Stimulated activated CD4-positive, alpha-beta T cell treated with anti-CD3 and anti-CD28 coated beads, Interleukin-4, amount 100 ng/mL, for 4 hours (primary cell): ENCODE results near the gene TIPRL.

Experiments used
- DNase-seq, 2 experiments: peaks; one replicate each; pipeline ENCODE4 v3.0.0-alpha.2; 2020

The TIPRL gene

DNA sequence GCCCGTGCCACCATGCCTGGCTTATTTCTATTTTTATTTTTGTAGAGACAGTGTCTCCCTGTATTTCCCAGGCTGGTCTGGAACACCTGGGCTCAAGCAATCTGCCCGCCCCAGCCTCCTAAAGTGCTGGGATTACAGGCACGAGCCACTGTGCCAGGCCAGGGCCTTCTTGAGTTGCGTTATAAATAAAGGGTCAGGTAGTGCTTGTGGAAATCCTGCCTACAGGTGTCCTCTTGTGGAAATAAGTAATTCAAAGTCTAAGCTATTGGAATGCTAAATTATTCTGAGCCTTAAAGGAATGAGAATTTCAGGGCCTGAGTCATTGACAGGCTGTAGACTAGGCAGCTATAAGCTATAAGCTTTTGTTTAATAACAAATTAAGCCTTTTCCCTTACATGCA lies 38.9 kb downstream of the TIPRL start:
- no peak for DNase-seq

DNA sequence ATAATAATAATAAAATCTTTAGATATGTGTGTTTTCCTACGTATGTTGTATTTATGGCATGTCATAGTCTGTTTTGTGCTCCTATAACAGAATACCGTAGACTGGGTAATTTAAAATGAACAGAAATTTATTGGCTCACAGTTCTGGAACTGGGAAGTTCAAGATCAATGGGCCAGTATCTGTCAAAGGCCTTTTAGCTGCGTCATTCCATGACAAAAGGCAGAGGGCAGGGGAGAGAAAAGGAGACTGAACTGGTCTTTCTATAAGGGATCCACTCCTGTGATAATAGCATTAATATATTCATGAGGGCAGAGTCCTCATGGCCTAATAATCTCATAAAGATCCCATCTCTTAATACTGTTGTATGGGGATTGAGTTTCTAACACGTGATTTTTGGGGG lies 39.9 kb downstream of the TIPRL start:
- DNase-seq, result no peak

DNA sequence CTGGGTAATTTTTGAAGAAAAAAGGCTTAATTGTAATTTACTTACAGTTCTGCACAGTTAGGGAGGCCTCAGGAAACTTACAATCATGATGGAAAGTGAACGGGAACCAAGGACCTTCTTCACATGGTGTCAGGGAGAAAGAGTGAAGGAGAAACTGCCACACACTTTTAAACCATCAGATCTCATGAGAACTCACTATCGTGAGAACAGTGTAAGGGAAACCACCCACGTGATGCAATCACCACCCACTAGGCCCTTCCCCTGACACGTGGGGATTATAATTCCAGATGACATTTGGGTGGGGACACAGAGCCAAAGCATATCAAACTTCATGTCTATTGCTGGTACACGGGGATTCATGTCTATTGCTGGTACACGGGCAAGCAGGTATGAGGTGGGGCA lies 41.7 kb downstream of the TIPRL start:
- no peak for DNase-seq

DNA sequence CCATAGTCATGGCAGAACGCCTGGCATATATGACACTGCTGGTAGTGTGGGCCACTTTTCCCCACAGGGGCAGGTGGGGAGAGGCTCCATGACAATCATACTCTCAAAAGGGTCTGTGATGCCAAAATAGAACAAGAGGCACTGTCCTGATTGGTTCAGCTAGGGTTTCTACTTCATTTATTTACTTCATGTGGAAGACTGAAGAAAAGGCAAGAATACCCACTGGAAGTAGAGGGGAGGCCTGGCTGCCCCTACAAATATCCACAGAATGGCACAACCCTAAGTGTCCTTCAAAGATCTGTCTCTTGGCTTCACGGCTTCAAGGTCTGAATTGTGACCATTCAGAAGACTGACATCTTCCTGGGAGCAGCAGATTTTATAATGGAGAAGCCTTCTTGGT lies 42.5 kb downstream of the TIPRL start:
- no peak for DNase-seq

DNA sequence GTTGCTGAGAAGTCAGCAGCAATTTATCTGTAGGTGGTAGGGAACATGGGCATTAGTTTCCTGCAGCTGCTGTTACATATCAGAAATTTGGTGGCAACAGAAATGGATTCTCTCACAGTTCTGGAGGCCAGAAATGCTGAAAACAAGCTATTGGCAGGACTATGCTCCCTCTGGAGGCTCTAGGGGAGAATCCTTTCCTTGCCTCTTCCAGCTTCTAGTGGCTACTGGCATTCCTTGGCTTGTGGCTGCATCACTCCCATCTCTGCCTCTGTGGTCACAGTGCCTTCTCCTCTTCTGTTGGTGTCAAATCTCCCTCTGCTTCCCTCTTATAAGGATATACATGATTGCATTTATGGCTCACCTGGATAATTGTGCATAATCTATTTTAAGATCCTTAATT lies 44.5 kb downstream of the TIPRL start:
- DNase-seq, result no peak

DNA sequence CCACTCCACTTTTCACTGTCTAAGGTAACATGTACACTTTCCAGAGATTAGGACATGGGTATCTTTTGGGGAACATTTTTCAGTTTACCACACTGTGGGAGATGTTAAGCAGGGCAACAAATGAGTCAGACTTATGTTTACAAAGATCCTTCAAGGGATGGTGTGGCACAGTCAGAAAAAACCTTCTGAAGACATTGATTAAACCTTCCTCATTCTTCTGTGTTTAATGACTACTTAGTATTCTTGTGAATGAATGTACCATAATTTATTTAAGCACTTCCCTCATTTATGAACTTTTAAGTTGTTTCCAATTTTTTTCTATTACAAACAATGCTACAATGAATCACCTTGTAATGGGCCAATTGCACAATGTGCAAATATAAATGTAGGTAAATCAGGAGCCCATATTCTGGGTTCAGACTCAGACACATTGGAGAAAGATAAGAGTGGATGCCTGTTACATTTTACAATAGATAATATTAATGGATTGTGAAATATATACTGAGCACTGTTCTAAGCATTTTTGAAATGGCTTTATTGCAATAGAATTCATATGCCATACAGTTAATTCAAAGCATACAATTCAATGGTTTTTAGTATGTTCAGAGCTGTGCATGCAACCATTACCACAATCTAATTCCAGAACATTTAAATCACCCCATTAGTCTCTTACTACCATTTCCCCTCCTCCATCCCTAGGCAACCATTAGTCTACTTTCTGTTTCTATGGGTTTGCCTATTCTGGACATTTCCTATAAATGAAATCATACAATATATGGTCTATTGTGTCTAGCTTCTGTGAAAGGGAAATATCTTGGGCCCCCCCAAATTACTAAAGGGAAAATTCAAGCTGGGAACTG lies 45.1 kb downstream of the TIPRL start:
- DNase-seq, result no peak

DNA sequence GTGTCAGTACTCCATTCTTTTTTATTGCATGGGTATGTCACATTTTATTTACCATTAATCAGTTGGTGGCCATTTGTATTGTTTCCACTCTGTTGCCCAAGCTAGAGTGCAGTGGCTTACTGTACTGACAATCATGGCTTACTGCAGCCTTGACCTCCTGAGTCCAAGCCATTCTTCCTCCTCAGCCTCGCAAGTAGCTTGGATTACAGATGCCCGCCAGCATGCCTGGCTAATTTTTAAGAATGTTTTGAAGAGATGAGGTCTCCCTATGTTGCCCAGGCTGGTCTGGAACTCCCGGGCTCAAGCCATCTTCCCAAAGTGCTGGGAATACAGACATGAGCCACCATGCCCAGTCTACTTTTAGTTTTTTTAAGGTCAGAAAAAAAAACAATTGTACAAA lies 46.2 kb downstream of the TIPRL start:
- no peak for DNase-seq

DNA sequence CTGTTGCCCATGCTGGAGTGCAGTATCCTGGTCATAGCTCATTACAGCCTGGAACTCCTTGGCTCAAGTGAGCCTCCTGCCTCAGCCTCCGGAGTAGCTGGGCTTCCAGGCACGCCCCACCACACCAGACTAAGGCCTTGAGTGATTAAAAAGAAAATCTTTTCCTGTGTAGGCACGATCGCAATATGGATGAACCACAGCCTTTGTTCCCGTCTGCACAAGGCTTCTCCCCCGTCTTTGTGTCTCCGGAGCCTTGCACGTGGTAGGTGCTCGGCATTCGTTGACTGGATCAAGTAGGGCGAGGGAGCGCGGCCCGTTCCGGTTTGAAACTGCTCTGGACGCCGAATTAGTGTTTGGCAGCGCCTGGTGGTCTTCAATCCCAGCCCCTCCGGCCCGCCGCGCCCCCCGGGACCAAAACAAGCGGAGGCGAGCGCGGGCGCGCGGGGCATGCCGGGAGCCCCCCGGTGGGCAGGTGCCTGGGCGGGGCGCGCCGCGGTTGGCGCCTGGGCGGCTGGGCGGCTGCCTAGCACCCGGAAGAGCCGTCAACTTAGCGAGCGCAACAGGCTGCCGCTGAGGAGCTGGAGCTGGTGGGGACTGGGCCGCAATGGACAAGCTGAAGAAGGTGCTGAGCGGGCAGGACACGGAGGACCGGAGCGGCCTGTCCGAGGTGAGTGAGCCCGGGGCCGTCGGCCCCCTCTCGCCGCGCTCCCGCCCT lies 46.9 kb downstream of the TIPRL start, which contains the start of gene SFT2D2:
Gene SFT2D2 (plus strand): TSS at position 529 of the 715 bp plus-strand sequence. CDS start 76 bp downstream, at position 605.
- DNase-seq, result peak; percentile 72 to 78

DNA sequence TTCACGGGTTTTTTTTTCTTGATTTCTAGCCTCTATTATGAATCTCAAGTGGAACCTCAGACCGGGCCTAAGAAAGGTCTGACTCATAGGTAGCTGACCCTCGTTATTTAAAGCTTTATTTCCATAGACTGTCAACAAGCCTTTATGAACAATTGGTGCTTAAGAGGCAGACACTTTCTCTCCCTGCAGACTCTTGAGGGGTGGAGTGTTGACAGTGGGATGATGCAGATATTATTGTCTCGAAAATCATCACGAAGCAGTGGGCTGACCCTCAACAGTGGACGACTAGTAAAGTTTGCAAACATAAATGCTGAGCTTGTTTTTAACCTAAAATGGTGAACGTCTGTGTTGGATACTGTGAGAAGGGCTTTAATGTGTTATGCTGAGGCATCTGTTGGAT lies 48.9 kb downstream of the TIPRL start:
- no peak for DNase-seq

DNA sequence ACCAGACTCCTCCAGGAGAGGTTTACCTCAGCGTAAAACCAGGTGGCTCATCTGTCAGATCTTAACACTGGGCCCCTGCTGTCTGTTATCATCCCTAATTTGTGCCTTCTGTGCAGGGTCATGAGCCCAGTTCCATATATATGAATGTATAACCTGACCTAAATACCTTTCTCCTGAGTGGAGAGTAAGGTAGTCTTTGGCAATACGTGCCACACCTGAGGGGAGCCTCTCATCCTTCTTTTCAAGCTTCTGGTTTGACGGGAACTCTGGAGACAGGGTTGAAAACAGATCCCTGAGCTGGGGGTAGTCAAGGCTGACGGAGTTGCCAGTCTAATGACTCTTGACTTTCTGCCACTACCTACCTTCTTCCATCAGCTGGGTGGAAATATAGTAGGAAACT lies 51.1 kb downstream of the TIPRL start:
- no peak for DNase-seq

DNA sequence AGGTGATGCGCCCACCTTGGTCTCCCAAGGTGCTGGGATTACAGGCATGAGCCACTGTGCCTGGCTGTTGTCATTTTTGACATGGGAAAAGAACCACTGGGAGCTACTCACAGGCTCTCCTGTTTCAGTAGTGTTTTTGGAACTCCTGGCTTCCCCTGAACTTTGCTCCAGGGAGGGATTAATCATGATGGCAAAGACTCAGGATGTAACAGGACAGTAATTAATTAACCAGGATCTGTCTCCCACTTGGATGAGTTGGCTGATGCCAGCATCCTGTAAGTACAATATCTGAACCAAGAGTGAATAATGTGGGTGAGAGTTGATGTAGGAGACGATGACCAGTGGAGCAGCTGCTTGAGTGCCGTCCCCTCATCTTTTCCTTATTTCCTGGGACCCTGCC lies 51.9 kb downstream of the TIPRL start:
- no peak for DNase-seq

DNA sequence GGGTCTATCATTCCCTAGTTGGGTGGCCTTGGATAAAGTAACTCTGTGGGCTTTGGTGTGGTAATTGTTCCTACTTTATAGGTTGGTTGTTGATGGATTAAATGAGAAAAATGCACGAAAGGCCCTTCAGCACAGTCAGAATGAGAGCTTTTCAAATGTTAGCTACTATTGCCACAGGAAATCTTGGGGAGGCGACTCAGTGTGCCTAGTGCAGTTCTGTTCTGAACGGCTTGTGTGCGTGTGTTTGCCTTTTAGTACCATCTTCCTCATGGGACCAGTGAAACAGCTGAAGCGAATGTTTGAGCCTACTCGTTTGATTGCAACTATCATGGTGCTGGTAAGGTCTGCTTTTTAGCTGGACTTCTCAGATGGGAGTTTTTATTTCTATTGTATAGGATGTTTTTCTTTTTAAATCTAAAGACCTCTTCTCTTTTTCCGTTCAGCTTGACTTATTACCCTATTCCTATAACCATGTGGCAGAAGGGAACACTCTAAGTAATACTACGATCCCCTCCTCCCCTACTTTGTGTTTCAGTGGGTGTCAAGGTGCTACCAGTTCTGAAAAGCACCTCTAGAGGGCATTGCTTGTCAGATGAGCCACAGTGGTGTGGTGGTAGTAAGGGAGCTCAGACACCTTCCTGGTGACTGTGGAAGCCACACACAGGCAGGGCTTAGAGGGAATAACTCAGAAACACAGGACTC lies 56.2 kb downstream of the TIPRL start:
- peak; percentile 14 to 31 for DNase-seq

DNA sequence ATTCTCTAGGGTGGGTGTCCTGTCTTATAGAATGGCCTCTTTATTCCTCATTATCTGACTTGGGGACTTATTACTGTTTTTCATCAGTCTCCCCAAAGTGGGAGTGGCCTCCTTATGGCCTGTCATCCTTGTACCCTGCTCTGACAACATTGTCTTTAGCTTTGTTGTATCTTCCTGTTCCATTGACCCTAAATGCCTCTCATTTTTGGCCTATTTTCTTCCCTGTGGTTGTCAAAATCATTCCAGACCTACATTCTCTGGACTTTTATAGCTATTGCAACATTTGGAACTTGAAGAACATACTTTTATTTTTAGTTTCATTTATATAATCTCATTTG lies 56.8 kb downstream of the TIPRL start:
- no peak for DNase-seq

DNA sequence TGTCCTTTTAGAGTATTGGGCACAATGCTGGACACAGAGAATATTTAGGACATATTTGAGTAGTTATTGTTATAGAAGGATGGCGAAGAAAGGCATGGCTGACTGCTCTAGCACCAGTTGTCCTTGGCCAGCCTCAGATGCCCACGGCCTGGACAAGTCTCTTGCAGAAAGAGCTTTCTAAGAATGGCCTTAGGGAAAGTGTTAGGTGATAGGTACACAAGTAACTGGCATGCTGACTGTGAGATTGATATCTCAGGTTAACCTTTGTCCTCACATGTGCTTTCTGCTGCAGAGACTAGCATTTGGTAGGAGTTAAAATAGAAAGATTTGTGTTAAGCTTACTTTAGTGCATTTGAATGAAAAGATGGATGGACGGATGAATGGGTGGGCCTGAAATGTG lies 57.2 kb downstream of the TIPRL start:
- no peak for DNase-seq

DNA sequence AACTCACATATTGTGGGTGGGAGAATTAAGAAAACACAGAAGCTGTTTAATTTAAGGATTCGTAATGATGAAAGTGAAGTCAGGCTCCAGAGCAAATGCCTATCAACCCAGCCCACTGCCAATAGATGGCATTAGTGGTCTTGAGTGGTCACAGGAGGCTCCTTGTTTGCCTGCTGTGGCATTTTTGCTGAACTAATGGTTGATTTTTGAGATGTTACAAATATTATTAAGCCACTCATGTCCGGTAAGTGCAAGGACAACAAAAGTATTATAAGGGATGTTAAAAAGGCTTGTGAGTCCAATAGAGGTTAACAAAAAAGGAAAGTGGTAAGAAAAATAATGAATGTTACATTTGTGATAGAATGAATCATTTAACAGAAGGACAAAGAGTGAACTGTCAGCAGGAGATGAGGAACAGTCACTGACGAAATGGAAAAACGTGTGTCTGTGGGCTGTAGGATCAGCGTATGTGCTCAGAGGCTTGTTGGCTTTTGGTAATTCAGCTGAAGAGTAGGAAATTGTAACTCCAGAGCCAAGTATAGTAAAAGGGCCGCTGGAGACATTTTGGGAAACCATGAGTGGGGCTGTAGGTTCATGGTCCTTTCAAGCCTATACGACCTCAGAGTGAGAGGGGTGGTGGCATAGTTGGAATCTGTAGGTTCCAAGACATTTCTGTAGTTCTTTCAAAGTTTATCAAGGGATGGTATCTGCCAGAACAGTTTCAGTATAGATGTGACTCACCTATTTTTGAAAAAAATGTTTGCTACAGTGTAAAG lies 58.3 kb downstream of the TIPRL start:
- DNase-seq, result no peak

DNA sequence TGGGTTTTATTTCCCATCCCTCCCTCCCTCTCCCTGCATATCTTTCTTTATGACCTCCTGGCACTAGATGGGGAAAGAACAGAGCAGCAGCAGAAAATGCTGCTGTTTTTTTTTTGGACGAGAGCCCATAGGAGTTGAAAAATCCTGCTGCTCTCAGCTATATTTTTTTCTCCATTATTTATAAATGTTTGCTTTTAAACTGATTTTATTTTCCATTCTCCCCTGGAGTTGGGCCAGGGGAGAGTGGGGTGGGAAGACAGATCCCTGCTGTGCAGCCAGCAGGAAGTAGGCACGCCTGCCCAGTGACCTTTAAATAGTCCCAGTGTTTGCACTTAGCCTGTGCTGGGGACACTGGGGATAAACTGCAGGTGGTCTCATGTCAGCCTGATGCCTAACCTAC lies 64.4 kb downstream of the TIPRL start:
- DNase-seq, result no peak

DNA sequence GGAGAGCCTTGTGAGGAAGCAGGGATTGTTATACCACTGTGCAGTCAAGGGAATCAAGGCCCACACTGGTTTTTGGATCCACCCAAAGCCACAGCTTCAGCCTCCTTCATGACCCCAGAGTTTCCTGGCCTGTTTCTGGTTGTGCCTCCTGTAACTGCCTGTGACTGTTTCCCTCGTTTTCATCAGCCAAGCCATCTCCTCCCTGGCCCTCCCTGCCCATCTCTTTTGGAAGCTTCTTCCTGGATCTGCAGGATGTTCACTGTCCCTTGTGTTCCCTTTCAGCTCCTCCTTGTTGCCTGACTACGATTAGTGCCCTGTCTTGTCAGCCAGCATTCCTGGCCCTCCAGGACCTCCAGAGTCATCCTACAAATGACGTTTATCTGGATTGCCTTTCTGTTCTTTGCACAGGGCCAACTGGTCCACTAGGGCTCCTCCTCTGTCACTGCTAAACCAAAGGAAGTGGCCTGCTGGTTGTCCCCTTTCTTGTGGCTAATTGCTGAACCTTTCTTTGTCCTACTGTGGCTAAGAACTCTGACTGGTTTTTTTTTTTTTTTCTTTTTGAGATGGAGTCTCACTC lies 65.0 kb downstream of the TIPRL start:
- no peak for DNase-seq

DNA sequence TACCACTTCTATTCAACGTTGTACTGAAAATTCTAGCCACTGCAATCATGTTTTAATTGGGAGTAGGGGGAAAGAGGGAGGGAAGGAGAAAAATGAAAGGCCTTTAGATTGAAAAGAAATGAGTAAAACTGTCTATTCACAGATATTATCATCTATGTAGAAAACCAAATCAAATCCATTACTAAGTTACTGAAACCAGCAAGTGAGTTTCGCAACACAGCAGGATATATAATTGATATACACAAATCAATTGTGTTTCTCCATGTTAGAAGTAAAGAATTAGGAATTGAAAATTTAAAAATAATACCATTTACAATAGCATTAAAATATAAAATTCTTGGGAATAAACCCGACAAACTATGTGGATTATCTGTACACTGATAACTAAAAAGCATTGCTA lies 66.3 kb downstream of the TIPRL start:
- no peak for DNase-seq

DNA sequence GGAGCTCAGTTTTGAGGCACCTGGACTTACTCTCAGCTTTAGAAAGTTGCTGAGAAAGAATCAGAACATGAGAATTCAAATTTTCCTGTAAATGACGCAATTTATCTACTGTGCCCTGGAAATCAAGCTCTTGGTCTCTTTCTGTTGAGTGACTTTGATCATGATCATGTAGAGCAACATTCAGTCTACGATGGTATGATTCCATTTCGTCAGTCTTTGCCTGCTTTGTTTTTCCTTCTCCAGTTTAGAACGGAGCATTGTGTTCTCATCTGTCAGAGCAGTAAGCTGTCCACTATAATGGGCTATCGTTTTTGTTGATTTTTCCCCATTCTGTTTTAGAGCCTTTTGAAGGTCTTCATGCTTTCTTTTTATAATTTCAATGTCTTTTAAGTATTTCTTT lies 67.7 kb downstream of the TIPRL start:
- DNase-seq, result no peak
